OCI-M1 (cell line): ENCODE results near the gene RRP8.

ENCODE experiments used
- DNase-seq: peaks from one replicate; lab custom pipeline; 2025; lab: John Stamatoyannopoulos, UW

Gene RRP8

DNA sequence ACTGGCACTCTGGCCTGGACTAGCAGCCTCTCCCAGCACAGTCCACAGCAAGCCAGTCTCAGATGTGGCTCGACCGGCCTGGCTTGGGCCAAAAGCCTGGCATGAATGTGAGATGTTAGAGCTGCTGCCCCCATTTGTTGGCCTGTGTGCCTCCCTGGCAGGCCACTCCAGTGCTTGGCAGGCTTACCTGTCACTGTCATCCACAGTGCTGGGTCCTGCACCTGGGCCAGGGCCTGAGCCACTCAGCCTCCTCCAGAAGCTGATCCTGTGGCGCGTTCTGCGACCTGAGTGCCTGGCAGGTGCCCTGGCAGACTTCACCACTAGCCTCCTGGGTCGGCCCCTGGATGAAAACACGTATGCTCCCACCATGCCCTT lies 36.1 kb downstream of the RRP8 start:
- DNase-seq, result no peak

DNA sequence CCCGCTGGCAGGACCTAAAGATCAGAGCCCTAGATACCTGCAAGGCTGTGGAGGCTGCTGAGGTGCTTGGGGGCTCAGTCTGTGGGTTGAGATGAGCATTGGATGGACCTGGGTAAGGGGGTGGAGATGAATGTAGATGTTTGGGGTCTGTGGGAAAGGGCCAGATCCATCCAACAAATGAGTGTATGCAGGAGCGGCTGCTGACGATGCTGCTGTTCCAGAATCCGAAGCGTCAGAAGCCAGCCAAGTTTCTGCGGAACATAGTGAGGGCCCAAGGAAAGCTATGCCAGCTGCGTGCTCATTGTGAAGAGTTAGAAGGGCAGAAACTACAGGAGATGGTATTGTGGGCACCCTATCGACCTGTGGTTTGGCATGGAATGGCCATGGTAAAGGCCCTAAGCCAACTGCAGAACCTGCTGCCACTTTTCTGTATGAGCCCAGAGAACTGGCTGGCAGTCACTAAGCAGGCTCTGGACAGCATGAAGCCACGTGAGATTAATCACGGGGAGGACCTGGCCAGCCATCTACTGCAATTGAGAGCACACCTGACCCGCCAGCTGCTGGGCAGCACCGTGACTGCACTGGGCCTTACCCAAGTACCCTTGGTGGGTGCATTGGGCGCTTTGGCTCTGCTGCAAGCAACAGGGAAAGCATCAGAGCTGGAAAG lies 36.6 kb downstream of the RRP8 start:
- DNase-seq, result no peak

DNA sequence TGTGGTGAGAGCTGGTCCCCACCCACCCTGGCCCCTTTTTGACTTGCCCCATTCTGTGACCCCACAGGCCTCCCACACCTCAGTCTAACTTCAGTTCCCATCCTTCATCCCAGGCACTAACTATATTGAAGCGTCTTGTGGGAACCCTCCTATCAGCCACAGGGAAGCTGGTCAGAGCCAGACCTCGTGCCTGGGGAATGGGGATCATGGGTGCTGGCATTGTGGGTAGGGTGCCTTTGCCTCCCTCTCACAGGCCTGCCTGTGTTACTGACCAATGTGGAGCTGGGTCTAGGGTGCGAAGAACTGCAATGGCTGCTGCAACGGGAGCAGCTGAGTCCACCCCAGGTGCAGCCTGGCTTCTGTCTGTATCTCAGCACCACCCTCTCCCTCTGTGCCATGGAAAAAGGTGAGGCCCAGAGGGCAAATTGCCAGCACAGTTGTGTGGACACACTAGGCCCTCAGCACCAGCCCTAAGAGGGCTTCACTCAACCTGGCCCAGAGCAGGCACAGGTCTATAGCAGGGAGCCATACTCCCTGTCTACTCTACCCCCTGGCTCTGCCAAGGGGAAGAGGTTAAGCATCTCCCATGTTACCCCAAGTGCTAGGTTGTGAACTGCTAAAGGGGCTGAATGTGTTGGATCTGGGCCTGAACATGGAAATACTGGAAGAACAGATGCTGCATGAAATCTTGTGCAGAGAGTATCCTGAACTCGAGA lies 37.3 kb downstream of the RRP8 start:
- DNase-seq, result no peak

DNA sequence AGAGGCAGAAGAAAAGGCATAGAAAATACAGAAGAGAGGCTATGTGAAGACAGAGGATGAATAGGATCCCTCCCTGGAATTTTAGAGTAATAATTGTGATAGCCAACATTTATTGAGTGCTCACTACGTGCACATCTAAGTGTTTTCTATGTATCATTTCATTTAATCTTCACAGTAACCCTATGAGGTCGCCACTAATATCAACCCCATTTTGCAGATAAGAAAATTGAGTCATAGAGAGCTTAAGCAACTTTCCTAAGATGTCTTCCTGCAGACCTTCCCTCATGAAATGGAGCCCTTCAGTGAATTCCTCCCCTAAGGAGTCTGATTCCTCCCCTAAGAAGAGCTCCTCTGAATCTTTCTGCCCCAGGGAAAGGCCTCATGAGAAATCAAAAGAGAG lies 38.1 kb downstream of the RRP8 start:
- DNase-seq, result no peak

DNA sequence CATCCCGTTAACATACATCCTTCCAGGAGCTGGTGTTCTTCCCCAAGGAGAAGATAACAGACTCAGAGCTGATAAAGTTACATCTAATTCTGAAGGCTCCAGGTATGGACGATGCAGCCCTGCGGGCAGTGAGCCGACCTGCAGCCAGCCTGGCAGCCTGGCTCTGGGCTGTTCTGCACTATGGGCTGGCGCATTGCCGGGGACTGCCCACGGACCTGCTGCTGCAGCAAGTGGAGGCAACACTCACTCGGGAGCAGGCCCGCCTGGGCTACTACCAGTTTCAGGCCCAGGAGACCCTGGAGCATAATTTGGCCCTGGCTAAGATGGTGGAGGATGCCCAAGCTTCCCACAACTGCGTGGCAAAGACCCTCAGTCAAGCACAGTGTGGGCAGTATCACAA lies 39.7 kb downstream of the RRP8 start:
- DNase-seq, result no peak

DNA sequence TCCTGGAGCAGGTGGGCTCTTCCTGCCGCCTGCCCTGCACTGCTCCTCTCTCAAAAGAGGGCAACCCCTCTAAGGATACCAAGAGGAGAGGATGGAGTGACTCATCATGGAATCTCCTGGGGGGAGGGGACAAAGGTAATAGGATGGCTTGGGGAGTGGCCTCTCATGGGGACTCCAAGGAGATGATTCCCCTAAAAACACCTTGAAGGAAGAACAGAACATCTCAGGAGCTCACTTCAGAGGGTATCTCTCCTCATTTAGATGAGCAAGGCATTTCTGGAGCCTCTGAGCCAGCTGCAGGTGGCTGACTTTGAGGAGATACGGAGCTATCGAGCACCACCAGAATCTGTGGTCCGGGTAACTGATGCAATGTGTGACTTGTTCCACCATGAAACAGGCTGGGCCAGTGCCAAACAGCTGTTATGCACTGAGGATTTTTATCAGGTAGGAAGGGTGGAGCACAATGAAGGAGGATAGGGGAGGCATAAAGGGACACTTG lies 40.2 kb downstream of the RRP8 start:
- no peak for DNase-seq

DNA sequence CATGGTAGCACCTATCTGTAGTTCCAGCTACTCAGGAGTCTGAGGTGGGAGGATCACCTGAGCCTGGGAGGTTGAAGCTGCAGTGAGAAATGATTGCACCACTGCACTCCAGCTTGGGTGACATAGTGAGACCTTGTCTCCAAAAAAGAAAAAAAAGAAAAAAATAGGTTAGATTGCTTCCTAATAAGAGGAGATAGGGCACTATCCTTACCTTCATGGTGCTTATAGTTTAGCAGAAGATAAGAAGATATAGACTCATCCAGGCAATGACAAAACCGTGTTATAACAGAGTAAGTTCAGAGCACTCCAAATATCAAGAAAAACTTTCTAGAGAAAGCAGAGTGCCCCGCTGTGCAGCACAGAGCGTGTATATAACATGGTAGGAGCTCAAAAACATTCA lies 42.1 kb downstream of the RRP8 start:
- no peak for DNase-seq

DNA sequence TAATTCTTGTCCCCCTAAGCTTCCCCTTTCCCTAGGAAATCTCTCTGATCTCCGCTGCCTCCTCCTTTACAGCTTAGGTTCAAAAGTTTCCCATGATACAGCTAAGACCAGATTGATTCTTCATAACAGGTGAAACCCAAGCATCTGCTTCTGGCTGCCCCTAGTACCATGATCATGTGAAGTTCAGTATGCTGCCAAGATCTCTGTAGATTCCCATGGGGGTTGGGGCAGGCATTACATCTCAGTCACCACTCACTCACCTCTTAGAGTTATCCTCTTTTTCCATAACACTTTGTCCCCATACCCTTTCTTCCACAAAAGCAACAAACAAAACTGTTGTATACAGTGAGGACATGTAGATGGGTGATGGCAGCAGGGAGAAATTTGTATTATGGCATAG lies 44.0 kb downstream of the RRP8 start:
- no peak for DNase-seq

DNA sequence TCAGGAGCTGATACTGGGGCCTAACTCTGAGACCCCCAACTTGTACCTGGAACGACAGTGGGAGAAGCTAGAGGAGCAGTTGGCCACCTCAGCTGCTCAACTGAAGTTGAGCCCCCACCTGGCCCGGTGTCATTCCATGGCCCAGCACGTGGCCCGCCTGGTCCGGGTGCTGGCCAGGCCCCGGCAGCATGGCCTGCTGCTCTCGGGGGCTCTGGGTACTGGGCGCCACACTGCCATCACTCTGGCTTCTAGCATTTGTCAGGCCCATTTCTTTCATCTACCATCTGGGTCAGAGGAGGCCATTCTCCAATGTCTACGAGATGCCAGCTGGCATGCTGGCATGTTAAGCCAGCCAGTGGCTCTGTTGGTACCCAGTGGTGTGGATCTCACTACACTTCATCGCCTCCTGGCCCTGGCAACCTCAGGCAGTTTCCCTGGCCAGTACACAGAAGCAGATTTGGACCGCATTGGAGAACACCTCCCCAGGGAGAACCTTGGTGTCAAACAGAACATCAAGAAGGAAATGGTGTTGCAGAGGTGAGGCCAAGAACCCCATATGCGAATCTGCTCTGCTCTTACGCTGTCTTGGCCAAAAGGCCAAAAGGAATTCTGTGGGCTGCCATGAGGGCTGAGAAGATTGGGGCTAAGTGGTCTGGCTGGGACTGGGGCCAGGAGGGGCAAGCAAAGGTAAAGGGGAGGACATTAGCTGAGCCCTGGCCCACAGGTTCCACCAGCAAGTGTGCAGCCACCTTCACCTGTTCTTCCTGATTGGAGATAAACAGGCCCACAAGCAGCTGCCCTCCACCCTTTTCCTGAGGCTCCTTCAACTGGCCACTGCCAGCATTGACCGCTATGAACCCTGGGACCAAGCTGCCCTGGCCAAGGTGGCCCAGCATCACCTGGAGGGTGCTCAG lies 45.4 kb downstream of the RRP8 start:
- no peak for DNase-seq

DNA sequence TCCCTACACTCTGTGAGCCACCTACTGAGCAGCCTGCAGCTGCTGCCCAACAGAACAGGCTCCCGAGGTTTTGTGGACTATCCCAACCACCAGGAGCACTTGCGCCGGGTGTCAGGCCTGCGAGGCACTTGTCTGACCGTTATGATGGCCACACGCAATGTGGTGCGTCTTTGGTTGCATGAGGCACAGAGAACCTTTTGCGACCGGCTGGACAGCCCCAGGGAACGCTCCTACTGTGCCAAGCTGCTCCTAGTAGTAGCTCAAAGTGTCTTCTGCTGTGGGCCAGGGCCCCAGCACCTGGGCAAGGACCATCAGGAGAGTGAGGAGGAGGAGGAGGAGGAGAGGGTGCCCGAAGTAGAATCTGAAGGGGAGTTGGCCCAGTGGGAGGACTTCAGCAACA lies 46.4 kb downstream of the RRP8 start:
- no peak for DNase-seq

DNA sequence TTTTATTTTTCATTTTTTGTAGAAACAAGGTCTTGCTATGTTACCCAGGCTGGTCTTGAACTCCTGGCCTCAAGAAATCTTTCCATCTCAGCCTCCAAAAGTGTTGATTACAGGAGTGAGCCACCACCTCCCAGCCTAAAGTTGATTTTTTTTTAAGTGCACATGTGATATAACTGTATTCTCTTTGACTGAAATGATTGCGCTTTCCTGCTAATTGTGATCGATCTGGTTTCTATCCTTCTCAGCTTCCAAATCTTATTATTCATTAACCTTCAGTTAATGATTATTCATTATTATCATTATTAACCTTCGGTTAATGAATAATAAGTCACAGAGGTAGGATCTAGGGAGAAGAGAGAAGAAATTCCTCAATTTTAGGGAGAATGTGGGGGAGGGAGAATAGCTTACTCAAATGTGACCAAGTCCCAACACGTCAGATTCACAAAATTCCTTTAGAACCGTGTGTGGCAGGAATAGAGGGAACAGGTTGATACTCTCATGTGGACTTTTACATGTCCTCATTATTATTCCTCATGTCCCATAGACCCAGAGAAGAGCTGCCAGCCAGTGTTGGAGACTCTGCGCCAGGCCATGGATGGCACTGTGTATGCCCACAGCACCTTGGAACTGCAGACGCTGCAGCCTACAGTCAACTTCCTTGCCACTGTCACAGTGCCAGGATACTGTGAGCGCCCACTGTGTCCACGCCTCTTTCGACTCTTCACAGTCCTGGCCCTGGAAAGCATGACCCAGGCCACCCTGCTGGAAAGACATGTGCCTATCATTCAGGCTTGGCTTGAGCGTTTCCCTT lies 47.1 kb downstream of the RRP8 start:
- no peak for DNase-seq

DNA sequence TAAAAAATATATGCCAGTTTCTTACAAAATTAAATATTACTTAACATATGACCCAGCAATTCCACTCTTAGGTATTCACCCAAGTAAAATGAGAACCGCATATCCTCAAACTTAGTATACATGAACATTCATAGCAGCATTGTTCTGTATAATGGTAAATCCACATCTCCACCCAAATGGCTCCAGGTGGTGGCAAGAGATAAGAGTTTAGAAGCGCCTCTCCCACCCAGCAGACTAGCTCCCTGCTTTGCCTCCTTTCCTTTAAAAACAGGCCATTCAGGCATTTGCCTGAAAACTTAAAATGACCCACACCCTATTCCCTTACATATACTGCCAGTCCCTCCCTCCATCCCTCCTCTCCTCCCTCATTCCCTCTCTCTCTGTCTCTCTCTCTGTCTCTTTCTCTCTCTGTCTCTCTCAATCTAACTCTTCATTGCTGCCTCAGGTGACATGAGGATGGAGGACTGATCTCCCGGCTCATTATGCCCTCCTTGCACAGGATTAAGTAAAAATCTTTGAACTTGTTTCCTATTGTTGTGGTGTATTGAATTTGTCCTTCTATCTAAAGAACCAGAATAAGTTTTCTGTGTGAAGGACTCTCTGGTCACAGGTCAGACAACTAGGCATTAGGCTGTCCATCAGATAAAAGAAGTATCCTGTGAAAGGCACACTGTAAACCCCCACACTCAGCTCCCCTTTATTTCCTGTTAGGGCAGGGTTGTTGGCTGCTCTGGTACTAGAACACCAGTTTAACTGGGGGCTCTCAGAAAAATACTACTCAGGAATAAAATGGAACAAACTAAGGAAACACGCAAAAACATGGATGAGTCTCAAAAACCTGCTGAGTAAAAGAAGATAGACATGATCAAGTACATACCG lies 48.3 kb downstream of the RRP8 start:
- DNase-seq, result peak; percentile 93

DNA sequence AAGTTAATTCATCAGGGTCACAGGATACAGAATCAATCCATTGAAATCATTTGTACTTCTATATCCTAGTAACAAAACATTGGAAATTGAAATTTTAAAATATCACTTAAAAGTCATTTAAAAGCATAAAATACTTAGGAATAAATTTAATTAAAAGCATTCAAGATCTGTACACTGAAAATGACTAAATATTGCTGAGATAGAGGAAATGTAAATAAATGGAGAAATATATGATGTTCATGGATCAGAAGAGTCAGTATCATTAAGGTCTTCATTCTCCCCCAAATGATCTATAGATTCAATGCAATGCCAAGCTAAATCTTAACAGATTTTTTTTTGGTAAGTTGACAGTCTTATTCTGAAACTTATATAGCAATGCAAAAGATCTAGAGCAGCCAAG lies 49.8 kb downstream of the RRP8 start:
- DNase-seq, result no peak

DNA sequence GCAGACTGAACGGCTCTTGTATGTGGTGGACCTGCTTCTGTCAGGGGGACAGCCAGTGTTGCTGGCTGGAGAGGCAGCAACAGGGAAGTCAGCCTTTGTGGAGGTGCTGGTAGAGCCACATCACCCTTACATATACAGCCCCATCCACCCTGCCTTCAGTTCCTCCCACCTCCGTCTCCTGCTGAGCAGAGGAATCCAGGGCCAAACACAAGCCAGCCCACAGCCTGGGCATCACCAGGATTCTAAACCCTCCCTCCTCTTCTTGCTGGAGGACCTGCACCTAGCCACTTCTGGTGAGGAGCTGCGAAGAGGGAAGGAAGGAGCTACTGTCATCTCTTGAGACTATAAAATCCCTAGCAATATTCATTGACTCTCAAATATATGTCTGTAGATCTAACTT lies 54.8 kb downstream of the RRP8 start:
- no peak for DNase-seq

DNA sequence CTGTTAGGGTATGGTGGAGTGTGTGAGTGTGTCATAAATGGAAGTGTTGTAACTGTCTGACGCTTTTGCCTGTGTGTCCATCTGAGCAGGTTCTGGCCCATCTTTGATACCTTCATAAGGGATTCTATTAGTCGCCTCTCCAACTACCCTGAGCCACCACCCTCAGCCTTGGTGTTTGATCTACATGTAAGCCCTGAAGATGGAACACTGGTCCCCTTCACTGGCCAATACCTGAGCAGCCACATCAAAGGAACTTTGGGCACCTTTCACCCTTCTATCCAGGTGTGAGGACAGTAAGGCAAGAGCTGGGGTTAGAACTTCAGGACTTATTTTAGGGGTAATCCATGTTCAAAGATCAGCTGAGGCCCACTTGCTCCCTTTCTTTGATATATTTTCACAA lies 55.3 kb downstream of the RRP8 start:
- no peak for DNase-seq

DNA sequence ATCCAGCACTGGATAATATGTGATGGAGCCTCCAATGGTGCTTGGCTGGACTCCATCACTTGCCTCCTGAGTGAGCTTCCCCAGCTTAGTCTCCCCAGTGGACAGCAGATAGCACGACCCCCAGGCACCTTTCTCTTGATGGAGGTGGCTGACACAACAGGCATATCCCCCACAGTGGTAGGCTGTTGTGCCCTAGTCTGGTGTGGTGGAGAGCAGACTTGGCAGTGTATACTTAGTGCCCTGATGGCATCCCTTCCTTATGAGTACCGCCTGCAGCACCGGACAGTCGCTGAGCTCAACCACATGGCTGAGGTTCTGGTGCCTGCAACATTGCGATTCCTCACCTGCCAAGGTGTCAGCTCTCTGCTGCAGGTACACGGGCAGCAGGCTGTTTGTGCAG lies 56.2 kb downstream of the RRP8 start:
- DNase-seq, result no peak

DNA sequence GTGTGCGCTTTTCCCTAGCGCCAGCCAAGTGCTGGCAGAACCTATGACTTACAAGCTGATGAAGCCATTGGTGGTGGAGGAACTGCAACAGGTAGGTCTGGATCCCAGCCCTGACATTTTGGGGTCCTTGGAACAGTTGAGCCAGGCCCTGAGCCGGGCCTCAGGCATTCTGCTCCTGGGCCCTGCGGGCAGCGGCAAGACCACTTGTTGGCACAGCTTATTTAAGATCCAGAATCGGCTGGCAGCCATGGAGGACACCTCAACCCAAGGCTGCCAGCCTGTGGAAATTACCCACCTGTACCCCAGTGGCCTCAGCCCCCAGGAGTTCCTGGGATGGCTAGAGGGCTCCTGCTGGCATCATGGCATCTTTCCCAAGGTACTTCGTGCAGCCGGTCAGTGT lies 56.7 kb downstream of the RRP8 start:
- no peak for DNase-seq

DNA sequence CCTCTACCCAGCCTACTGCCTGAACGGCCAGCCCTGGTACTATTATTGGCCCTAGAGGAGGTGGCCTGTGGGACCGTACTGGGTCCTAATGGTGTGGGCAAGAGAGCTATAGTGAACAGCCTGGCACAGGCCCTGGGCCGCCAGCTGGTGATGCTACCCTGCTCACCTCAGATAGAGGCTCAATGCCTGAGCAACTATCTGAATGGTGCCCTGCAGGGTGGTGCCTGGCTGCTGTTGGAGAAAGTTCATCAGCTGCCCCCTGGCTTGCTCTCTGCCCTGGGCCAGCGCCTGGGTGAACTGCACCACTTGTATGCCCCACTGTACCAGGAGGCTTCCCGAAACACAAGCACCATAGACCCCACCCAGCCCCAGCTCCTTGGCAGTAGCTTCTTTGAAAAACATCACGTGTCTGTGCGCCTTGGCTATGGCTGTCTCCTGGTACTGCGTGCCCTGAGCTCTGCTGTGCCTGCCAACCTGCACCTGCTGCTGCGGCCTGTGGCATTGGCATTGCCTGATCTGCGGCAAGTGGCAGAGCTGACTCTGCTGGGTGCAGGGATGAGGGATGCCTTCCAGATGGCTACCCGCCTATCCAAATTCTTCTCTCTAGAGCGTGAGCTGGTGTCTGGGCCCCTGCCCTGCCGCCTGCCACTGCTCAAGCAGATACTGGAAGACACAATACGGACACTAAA lies 57.4 kb downstream of the RRP8 start:
- DNase-seq, result no peak
